Measurements from ENCODE around the gene KDM6B.

KDM6B gene

GRCh38 chr17:7854078-7854777, 20.2 kb downstream of the KDM6B start:
- TF ChIP-seq L3MBTL2 (conservative IDR thresholded peaks at IDR 0.05): no peak
- TF ChIP-seq LEF1 (IDR thresholded peaks at IDR 0.05; ENCODE audit: borderline replicate concordance): no peak
- no peak for TF ChIP-seq SP1 (IDR thresholded peaks at IDR 0.05)
- no peak for TF ChIP-seq NFRKB (IDR thresholded peaks at IDR 0.05)
- no peak for TF ChIP-seq ELF4 (IDR thresholded peaks at IDR 0.05)
- TF ChIP-seq FOXA1 (IDR thresholded peaks at IDR 0.05): no peak
- TF ChIP-seq ARNT (IDR thresholded peaks at IDR 0.05): no peak
- no peak for TF ChIP-seq HDGF (IDR thresholded peaks at IDR 0.05; ENCODE audit: borderline replicate concordance)
- no peak for TF ChIP-seq PKNOX1 (IDR thresholded peaks at IDR 0.05)
- no peak for TF ChIP-seq SUZ12 (IDR thresholded peaks at IDR 0.05)
- TF ChIP-seq ZNF384 (IDR thresholded peaks at IDR 0.05): no peak
- TF ChIP-seq TARDBP (IDR thresholded peaks at IDR 0.05): no peak
- TF ChIP-seq FOXK2 (IDR thresholded peaks at IDR 0.05): no peak
- TF ChIP-seq FOXM1 (IDR thresholded peaks at IDR 0.05; ENCODE audit: borderline replicate concordance): no peak
- no peak for TF ChIP-seq CTBP1 (IDR thresholded peaks at IDR 0.05; ENCODE audit: borderline replicate concordance)
- TF ChIP-seq BHLHE40 (IDR thresholded peaks at IDR 0.05; ENCODE audit: borderline replicate concordance): no peak
- DNase-seq (ENCODE audit: extremely low spot score): no peak
- ChIA-PET POLR2A (no interaction called here), CTCF (no interaction called here)

- ChIA-PET CTCF (interaction anchor here (0.7 kb wide), 1 partner anchor 32 kb away, joined by 3 read pairs; no protein-coding TSS in a partner anchor), POLR2A (interaction anchor here (0.6 to 1.2 kb wide), 4 partner anchors 10 to 40 kb away, joined by 3 read pairs; no protein-coding TSS in a partner anchor)
- DNase-seq (ENCODE audit: extremely low spot score): no peak
- no peak for TF ChIP-seq CTBP1 (IDR thresholded peaks at IDR 0.05; ENCODE audit: borderline replicate concordance)
- TF ChIP-seq BHLHE40 (IDR thresholded peaks at IDR 0.05; ENCODE audit: borderline replicate concordance): no peak
- TF ChIP-seq L3MBTL2 (conservative IDR thresholded peaks at IDR 0.05): no peak
- TF ChIP-seq ARNT (IDR thresholded peaks at IDR 0.05): no peak
- no peak for TF ChIP-seq SP1 (IDR thresholded peaks at IDR 0.05)
- no peak for TF ChIP-seq HDGF (IDR thresholded peaks at IDR 0.05; ENCODE audit: borderline replicate concordance)
- TF ChIP-seq FOXM1 (IDR thresholded peaks at IDR 0.05; ENCODE audit: borderline replicate concordance): no peak
- no peak for TF ChIP-seq ELF4 (IDR thresholded peaks at IDR 0.05)
Measured at GRCh38 chr17:7854851-7855659, 21.0 kb downstream of the KDM6B start, which contains the start of gene TMEM88. TSS of gene TMEM88 (plus strand) at chr17:7855066. CDS start at chr17:7855075, 9 bp downstream.

- CTCF ChIA-PET: interaction anchor here (0.7 to 1.1 kb wide), 2 partner anchors 21 to 32 kb away, joined by 3 read pairs; no protein-coding TSS in a partner anchor
- no peak for DNase-seq (ENCODE audit: extremely low spot score)
- POLR2A ChIA-PET: interaction anchor here (0.6 to 1.9 kb wide), 5 partner anchors 11 to 40 kb away, joined by 3 to 18 read pairs (median 3); no protein-coding TSS in a partner anchor
- TF ChIP-seq LEF1 (IDR thresholded peaks at IDR 0.05; ENCODE audit: borderline replicate concordance): no peak
- TF ChIP-seq NFRKB (IDR thresholded peaks at IDR 0.05): no peak
- TF ChIP-seq ZNF384 (IDR thresholded peaks at IDR 0.05): no peak
- TF ChIP-seq TARDBP (IDR thresholded peaks at IDR 0.05): no peak
- TF ChIP-seq L3MBTL2 (conservative IDR thresholded peaks at IDR 0.05): no peak
- TF ChIP-seq BHLHE40 (IDR thresholded peaks at IDR 0.05; ENCODE audit: borderline replicate concordance): no peak
- TF ChIP-seq SP1 (IDR thresholded peaks at IDR 0.05): no peak
- no peak for TF ChIP-seq SUZ12 (IDR thresholded peaks at IDR 0.05)
- no peak for TF ChIP-seq ARNT (IDR thresholded peaks at IDR 0.05)
- TF ChIP-seq FOXM1 (IDR thresholded peaks at IDR 0.05; ENCODE audit: borderline replicate concordance): no peak
- TF ChIP-seq HDGF (IDR thresholded peaks at IDR 0.05; ENCODE audit: borderline replicate concordance): no peak
Measured at GRCh38 chr17:7855660-7856010, 21.6 kb downstream of the KDM6B start.

- ChIA-PET CTCF (interaction anchor here (0.8 to 1.2 kb wide), 5 partner anchors 18 to 134 kb away, joined by 3 to 7 read pairs (median 5); no protein-coding TSS in a partner anchor), POLR2A (interaction anchor here (0.6 to 1.9 kb wide), 14 partner anchors 11 to 201 kb away, joined by 3 to 18 read pairs (median 5); partner anchors contain the start of genes CNTROB and TRAPPC1)
- peak; percentile 11 for DNase-seq (ENCODE audit: extremely low spot score)
- no peak for TF ChIP-seq ZNF384 (IDR thresholded peaks at IDR 0.05)
- TF ChIP-seq SUZ12 (IDR thresholded peaks at IDR 0.05): no peak
- no peak for TF ChIP-seq TARDBP (IDR thresholded peaks at IDR 0.05)
- TF ChIP-seq ARNT (IDR thresholded peaks at IDR 0.05): no peak
- no peak for TF ChIP-seq CTBP1 (IDR thresholded peaks at IDR 0.05; ENCODE audit: borderline replicate concordance)
- no peak for TF ChIP-seq FOXM1 (IDR thresholded peaks at IDR 0.05; ENCODE audit: borderline replicate concordance)
- 0 out of 2 replicates have a peak, but pooled peaks have one; percentile 34 for TF ChIP-seq L3MBTL2 (conservative IDR thresholded peaks at IDR 0.05)
- no peak for TF ChIP-seq FOXK2 (IDR thresholded peaks at IDR 0.05)
Measured at GRCh38 chr17:7856011-7856810, 22.2 kb downstream of the KDM6B start.

- peak; percentile 90 for DNase-seq (ENCODE audit: extremely low spot score)
- CTCF ChIA-PET: interaction anchor here (0.6 to 1.2 kb wide), 11 partner anchors 19 to 200 kb away, joined by 3 to 7 read pairs (median 4); partner anchors contain the start of gene KDM6B
- POLR2A ChIA-PET: interaction anchor here (0.6 to 1.9 kb wide), 25 partner anchors 12 to 392 kb away, joined by 3 to 18 read pairs (median 4); partner anchors contain the start of genes CHD3, CNTROB, PFAS and RNF227
- TF ChIP-seq L3MBTL2 (conservative IDR thresholded peaks at IDR 0.05): peak; percentile 25; the same call in 1 of the 2 replicates
- TF ChIP-seq BHLHE40 (IDR thresholded peaks at IDR 0.05; ENCODE audit: borderline replicate concordance): no peak
- no peak for TF ChIP-seq ELF4 (IDR thresholded peaks at IDR 0.05)
- TF ChIP-seq ZNF384 (IDR thresholded peaks at IDR 0.05): no peak
Measured at GRCh38 chr17:7856811-7857712, 23.0 kb downstream of the KDM6B start, which contains the start of gene NAA38. TSS of gene NAA38 (minus strand) at chr17:7857559. CDS start at chr17:7857463, 96 bp downstream.

Measured in HEK293T (cell line).